Lung (tissue), 12 donors: Measurements from ENCODE around the gene AMDHD2. TPM values are rescaled to one million over a fixed set of nuclear protein-coding genes. Genes with fewer than 3 reads are reported as not detected.

Source experiments
- ATAC-seq: fragments of 200-7000 bp; cut with Tn5 transposase; one replicate; pipeline ENCODE4 v1.9.1; 2020; ENCODE audit warnings: moderate number of reproducible peaks; ENCODE audit not compliant: insufficient read depth, low FRiP score
- DNase-seq, 3 donors: peaks; one replicate each; pipeline ENCODE4 v3.0.0-alpha.2; 2013 to 2017
- H3K27ac ChIP-seq, 2 donors: one replicate each; pipeline ENCODE4 v1.5.1; 2013; ENCODE audit warnings: mild to moderate bottlenecking in 2 of 2, moderate library complexity in 2 of 2, control low read depth in 1 of 2, inconsistent platforms in 1 of 2, low read depth in 1 of 2, low read length in 1 of 2
- H3K27me3 ChIP-seq, 3 donors: one replicate each; pipeline ENCODE4 v1.5.1; 2013; ENCODE audit warnings: low read length in 2 of 3; ENCODE audit not compliant: control insufficient read depth in 3 of 3, insufficient read depth in 3 of 3
- H3K36me3 ChIP-seq, 4 donors: one replicate each; pipeline ENCODE4 v1.5.1; 2013; ENCODE audit warnings: low read length in 4 of 4, mild to moderate bottlenecking in 1 of 4, moderate library complexity in 1 of 4; ENCODE audit not compliant: control insufficient read depth in 4 of 4, insufficient read depth in 4 of 4
- H3K4me1 ChIP-seq, 5 donors: one replicate each; pipeline ENCODE4 v1.5.1; 2013; ENCODE audit warnings: low read length in 5 of 5, mild to moderate bottlenecking in 2 of 5, moderate library complexity in 1 of 5; ENCODE audit not compliant: control insufficient read depth in 5 of 5, insufficient read depth in 5 of 5
- H3K4me3 ChIP-seq: one replicate; pipeline ENCODE4 v1.5.1; 2013; ENCODE audit warnings: mild to moderate bottlenecking, control low read depth, moderate library complexity
- H3K9ac ChIP-seq, 2 donors: one replicate each; pipeline ENCODE4 v1.5.1; 2013; ENCODE audit warnings: low read length in 2 of 2, control low read depth in 1 of 2; ENCODE audit not compliant: insufficient read depth in 1 of 2
- H3K9me3 ChIP-seq, 4 donors: one replicate each; pipeline ENCODE4 v1.5.1; 2013; ENCODE audit warnings: low read length in 3 of 4, mild to moderate bottlenecking in 1 of 4, moderate library complexity in 1 of 4; ENCODE audit not compliant: control insufficient read depth in 4 of 4, insufficient read depth in 3 of 4
- CTCF ChIP-seq: IDR thresholded peaks from 2 replicates; pipeline ENCODE4 v1.5.1; 2012; ENCODE audit warnings: mild to moderate bottlenecking; ENCODE audit errors: control extremely low read depth, extremely low read depth
- WGBS, 2 donors: extraction: QIAGEN DNeasy Blood & Tissue Kit; methylation state at CpG; one replicate each; pipeline ENCODE4 v1.1.7; 2013; 5-methylcytosine and 5-hydroxymethylcytosine counted together
- polyA plus RNA-seq, 2 donors: library from polyadenylated mRNA; stranded (reverse); fragments of 200-250 nt; gene quantifications; one replicate each; pipeline ENCODE4 v1.2.1, GENCODE V29; 2013
- total RNA-seq, 2 donors: library from RNA; depleted of rRNA in 1 of 2; stranded (reverse); fragments of >200 nt in 1 of 2; gene quantifications; one replicate each; pipeline ENCODE4 v1.2.1, GENCODE V29; 2014 to 2021
- donor health status: control.
- donor health status: control.
- donor health status: Bipolar disorder and iron deficiency.
- donor health status: healthy.
- donor health status: DM: yes; HTN: yes; CAD: no.

The AMDHD2 gene
- total and polyA plus RNA-seq, 4 donors, result 27.2 to 60.4 (median 51.9) TPM

- no peak for TF ChIP-seq CTCF
- Histone ChIP-seq H3K27ac (no peak overlapping the region), H3K4me1 (peaks cover 5 to 51% (median 10%) of the 10 kb centered on the region in 5 donors), H3K36me3 (peaks cover 0 to 32% (median 17%) of the 10 kb centered on the region in 4 donors), H3K27me3 (no peaks in the 10 kb centered on the region), H3K9ac (no peak overlapping the region), H3K4me3 (no peak overlapping the region), H3K9me3 (no peaks in the 10 kb centered on the region)
- no peak for DNase-seq
- ATAC-seq, result no peak
- 86% methylated on average over 20 of the region's 20 CpGs for WGBS, 2 donors
Observed at GRCh38 chr16:2500430-2500917, 19.7 kb upstream of the AMDHD2 start.

GRCh38 chr16:2500918-2501750, 19.0 kb upstream of the AMDHD2 start:
- DNase-seq, result peak; percentile 92 to 93 (median 93)
- Histone ChIP-seq H3K36me3 (peaks cover 0 to 29% (median 15%) of the 10 kb centered on the region in 4 donors), H3K9ac (no peak overlapping the region), H3K27me3 (no peaks in the 10 kb centered on the region), H3K4me1 (peaks cover 5 to 51% (median 10%) of the 10 kb centered on the region in 5 donors), H3K9me3 (no peaks in the 10 kb centered on the region), H3K4me3 (no peak overlapping the region), H3K27ac (no peak overlapping the region)
- ATAC-seq, result peak; percentile 78
- peak; percentile 96 for TF ChIP-seq CTCF
- 38 to 40% methylated on average over 23 of the region's 23 CpGs for WGBS, 2 donors

GRCh38 chr16:2501946-2502895, 17.9 kb upstream of the AMDHD2 start:
- Histone ChIP-seq H3K36me3 (peaks cover 0 to 19% (median 6%) of the 10 kb centered on the region in 4 donors), H3K9me3 (no peaks in the 10 kb centered on the region), H3K27me3 (no peaks in the 10 kb centered on the region), H3K4me1 (peaks cover 5 to 42% (median 8%) of the 10 kb centered on the region in 5 donors), H3K27ac (no peak overlapping the region), H3K9ac (no peak overlapping the region), H3K4me3 (no peak overlapping the region)
- ATAC-seq (no peak), DNase-seq (no peak)
- TF ChIP-seq CTCF, result no peak
- 77 to 84% methylated on average over 17 to 18 of the region's 18 CpGs for WGBS, 2 donors
